Activated naive CD8-positive, alpha-beta T cell treated with anti-CD3 and anti-CD28 coated beads, Interleukin-2, amount 10 ng/mL, durations not matched to agents 7 days and 5 days (primary cell): Measurements from ENCODE around the gene LDB2. TPM values are rescaled to one million over a fixed set of nuclear protein-coding genes. Genes with fewer than 3 reads are reported as not detected.

Source experiments
- ATAC-seq: fragments of 150-1000 bp; cut with Tn5 transposase; one replicate; pipeline ENCODE4 v1.10.0; 2021; ENCODE audit warnings: low read depth, moderate library complexity
- POLR2A ChIA-PET: fragments of 350-600 bp; sonication (Branson Sonifier 250); formaldehyde crosslinking; loops from one replicate; lab custom pipeline; 2021; ENCODE audit warnings: antibody characterized with exemption; lab: Charles Lee
- DNase-seq: peaks from one replicate; pipeline ENCODE4 v3.0.0; 2021
- H3K27ac Mint-ChIP-seq: one replicate; pipeline ENCODE4 v1.8.0; 2022; ENCODE audit warnings: mild to moderate bottlenecking, mixed read lengths
- H3K27me3 Mint-ChIP-seq: one replicate; pipeline ENCODE4 v1.8.0; 2022; ENCODE audit warnings: mild to moderate bottlenecking, moderate library complexity, mixed read lengths
- H3K36me3 Mint-ChIP-seq: one replicate; pipeline ENCODE4 v1.8.0; 2021; ENCODE audit warnings: mild to moderate bottlenecking, mixed read lengths
- H3K4me1 Mint-ChIP-seq: one replicate; pipeline ENCODE4 v1.8.0; 2021; ENCODE audit warnings: mixed read lengths
- H3K4me3 Mint-ChIP-seq: one replicate; pipeline ENCODE4 v1.8.0; 2022; ENCODE audit warnings: mild to moderate bottlenecking, moderate library complexity, mixed read lengths
- H3K9me3 Mint-ChIP-seq: one replicate; pipeline ENCODE4 v1.8.0; 2021; ENCODE audit warnings: mixed read lengths
- total RNA-seq, 2 experiments: library from RNA; stranded (reverse); gene quantifications; one replicate each; pipeline ENCODE4 v1.2.3, GENCODE V29; 2021

The LDB2 gene
- total RNA-seq, 2 experiments from 2014 or later, result not detected

GRCh38 chr4:16694173-16694883 lies 204.1 kb downstream of the LDB2 start:
- ATAC-seq, result no peak
- no peak overlapping the region for H3K27ac Mint-ChIP-seq

GRCh38 chr4:16693641-16694040 lies 204.8 kb downstream of the LDB2 start:
- POLR2A ChIA-PET, result no interaction called here
- H3K9me3 Mint-ChIP-seq, result no peaks in the 10 kb centered on the region

More at GRCh38 chr4:16694173-16694883, 204.1 kb downstream of the LDB2 start:
- Mint-ChIP-seq H3K4me3 (no peak overlapping the region), H3K9me3 (no peaks in the 10 kb centered on the region), H3K27me3 (no peaks in the 10 kb centered on the region), H3K36me3 (no peaks in the 10 kb centered on the region), H3K4me1 (no peaks in the 10 kb centered on the region)
- POLR2A ChIA-PET, result no interaction called here
- DNase-seq, result no peak

DNA sequence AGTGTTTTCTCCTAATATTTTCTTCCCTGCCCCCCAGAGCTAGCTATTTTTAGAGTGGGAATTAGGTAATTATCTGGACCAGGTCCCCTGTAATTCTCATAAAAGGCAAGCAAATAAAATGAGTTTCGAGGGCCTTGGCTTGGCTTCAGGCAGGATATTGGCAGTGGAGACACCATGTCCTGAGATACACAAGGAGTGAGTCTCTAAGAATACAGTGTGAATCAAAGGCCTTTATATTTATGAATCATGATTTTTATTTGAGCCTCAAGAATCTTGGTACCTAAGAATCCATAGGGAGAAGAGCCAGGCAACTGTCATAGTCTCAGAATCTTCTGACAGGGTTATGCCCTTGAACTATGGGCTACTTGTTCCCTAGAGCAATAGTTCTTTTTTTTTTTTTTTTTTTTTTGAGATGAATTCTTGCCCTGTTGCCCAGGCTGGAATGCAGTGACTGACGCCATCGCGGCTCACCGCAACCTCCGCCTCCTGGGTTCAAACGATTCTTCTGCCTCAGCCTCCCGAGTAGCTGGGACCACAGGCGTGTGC lies 205.4 kb downstream of the LDB2 start:
- POLR2A ChIA-PET, result no interaction called here
- no peak overlapping the region for H3K4me3 Mint-ChIP-seq

More at GRCh38 chr4:16693641-16694040, 204.8 kb downstream of the LDB2 start:
- no peak overlapping the region for H3K4me3 Mint-ChIP-seq
- ATAC-seq (no peak), DNase-seq (no peak)
- H3K27me3 Mint-ChIP-seq, result no peaks in the 10 kb centered on the region
- H3K36me3 Mint-ChIP-seq, result no peaks in the 10 kb centered on the region
- no peaks in the 10 kb centered on the region for H3K4me1 Mint-ChIP-seq
- no peak overlapping the region for H3K27ac Mint-ChIP-seq

GRCh38 chr4:16692524-16692923 lies 205.9 kb downstream of the LDB2 start:
- no peak for DNase-seq
- no peak overlapping the region for H3K4me3 Mint-ChIP-seq
- no peaks in the 10 kb centered on the region for H3K4me1 Mint-ChIP-seq
- H3K27ac Mint-ChIP-seq, result no peak overlapping the region
- no peaks in the 10 kb centered on the region for H3K9me3 Mint-ChIP-seq
- POLR2A ChIA-PET, result no interaction called here
- no peaks in the 10 kb centered on the region for H3K36me3 Mint-ChIP-seq
- H3K27me3 Mint-ChIP-seq, result no peaks in the 10 kb centered on the region
- ATAC-seq, result no peak

More for the DNA sequence above, 205.4 kb downstream of the LDB2 start:
- H3K9me3 Mint-ChIP-seq, result no peaks in the 10 kb centered on the region
- no peak overlapping the region for H3K27ac Mint-ChIP-seq
- DNase-seq, result no peak
- H3K4me1 Mint-ChIP-seq, result no peaks in the 10 kb centered on the region
- H3K36me3 Mint-ChIP-seq, result no peaks in the 10 kb centered on the region
- no peaks in the 10 kb centered on the region for H3K27me3 Mint-ChIP-seq
- ATAC-seq, result no peak

- H3K36me3 Mint-ChIP-seq, result no peaks in the 10 kb centered on the region
- POLR2A ChIA-PET, result no interaction called here
- no peaks in the 10 kb centered on the region for H3K27me3 Mint-ChIP-seq
- H3K27ac Mint-ChIP-seq, result no peak overlapping the region
- H3K4me3 Mint-ChIP-seq, result no peak overlapping the region
- H3K9me3 Mint-ChIP-seq, result no peaks in the 10 kb centered on the region
- DNase-seq, result no peak
- no peak for ATAC-seq
- H3K4me1 Mint-ChIP-seq, result no peaks in the 10 kb centered on the region
Observed at GRCh38 chr4:16692046-16692445, 206.4 kb downstream of the LDB2 start.

- no peaks in the 10 kb centered on the region for H3K9me3 Mint-ChIP-seq
- H3K36me3 Mint-ChIP-seq, result no peaks in the 10 kb centered on the region
- no peak for ATAC-seq
- no peak overlapping the region for H3K27ac Mint-ChIP-seq
- POLR2A ChIA-PET, result no interaction called here
- H3K27me3 Mint-ChIP-seq, result no peaks in the 10 kb centered on the region
- no peak overlapping the region for H3K4me3 Mint-ChIP-seq
- no peak for DNase-seq
- H3K4me1 Mint-ChIP-seq, result no peaks in the 10 kb centered on the region
Observed at GRCh38 chr4:16691450-16691849, 207.0 kb downstream of the LDB2 start.

DNA sequence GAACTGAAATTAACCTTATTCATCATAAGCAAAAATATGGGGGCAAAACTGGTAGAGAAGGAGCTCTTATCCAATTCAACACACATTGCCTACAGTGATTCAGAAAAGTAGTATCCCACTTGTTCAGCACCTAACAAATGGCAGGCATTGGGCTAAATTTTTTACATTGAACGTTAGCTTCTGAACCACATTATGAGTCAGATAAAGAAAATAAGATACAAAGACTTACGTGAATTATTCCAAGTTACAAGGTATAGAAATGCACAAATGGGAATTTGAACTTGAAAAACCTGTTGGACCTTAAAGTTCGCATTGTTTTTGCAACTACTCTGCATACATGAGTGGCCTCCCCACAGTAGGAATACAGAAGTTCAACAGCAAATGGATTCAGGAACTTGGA lies 210.6 kb downstream of the LDB2 start:
- POLR2A ChIA-PET, result no interaction called here
- Mint-ChIP-seq H3K27ac (no peak overlapping the region), H3K9me3 (no peaks in the 10 kb centered on the region), H3K4me3 (no peak overlapping the region), H3K36me3 (no peaks in the 10 kb centered on the region), H3K4me1 (no peaks in the 10 kb centered on the region), H3K27me3 (no peaks in the 10 kb centered on the region)
- DNase-seq, result no peak
- ATAC-seq, result no peak

DNA sequence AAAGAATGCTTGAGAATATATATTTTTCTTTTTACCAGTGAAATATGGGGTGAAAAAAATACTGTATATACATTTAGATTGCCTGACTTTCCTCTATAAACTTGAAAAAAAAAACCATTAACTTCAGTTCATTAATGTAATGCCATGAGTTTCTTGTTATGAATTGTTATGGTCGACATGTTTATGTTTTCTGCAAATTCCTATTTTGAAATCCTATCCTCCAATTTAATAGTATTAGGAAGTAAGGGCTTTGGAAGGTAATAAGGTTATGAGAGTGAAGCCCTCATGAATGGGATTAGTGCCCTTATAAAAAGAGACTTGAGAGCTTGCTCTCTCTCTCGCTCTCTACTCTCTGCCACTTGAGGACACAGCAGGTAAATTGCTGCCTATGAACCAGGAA lies 211.4 kb downstream of the LDB2 start:
- no peak overlapping the region for H3K27ac Mint-ChIP-seq
- no peaks in the 10 kb centered on the region for H3K36me3 Mint-ChIP-seq
- no peaks in the 10 kb centered on the region for H3K9me3 Mint-ChIP-seq
- no peak overlapping the region for H3K4me3 Mint-ChIP-seq
- H3K27me3 Mint-ChIP-seq, result no peaks in the 10 kb centered on the region
- DNase-seq (no peak), ATAC-seq (no peak)
- H3K4me1 Mint-ChIP-seq, result no peaks in the 10 kb centered on the region
- POLR2A ChIA-PET, result no interaction called here

- Mint-ChIP-seq H3K4me1 (no peaks in the 10 kb centered on the region), H3K27ac (no peak overlapping the region), H3K36me3 (no peaks in the 10 kb centered on the region), H3K27me3 (no peaks in the 10 kb centered on the region), H3K4me3 (no peak overlapping the region), H3K9me3 (no peaks in the 10 kb centered on the region)
- no peak for DNase-seq
- ATAC-seq, result no peak
- POLR2A ChIA-PET, result no interaction called here
Observed at GRCh38 chr4:16686195-16686594, 212.2 kb downstream of the LDB2 start.

DNA sequence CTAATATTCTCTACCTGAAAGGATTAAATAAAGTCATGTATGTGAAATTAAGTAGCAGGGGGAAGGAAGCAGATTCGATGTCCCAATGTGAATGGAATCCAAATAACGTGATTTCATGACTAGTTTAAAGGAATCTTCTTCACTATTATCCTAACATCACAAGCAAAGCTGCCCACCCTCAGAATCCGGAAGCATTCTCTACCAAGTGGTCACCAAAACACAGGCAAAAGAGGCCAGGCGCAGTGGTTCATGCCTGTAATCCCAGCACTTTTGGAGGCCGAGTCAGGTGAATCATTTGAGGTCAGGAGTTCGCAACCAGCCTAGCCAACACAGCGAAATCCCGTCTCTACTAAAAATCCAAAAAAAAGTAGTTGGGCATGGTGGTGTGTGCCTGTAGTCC lies 212.9 kb downstream of the LDB2 start:
- Mint-ChIP-seq H3K36me3 (no peaks in the 10 kb centered on the region), H3K9me3 (no peaks in the 10 kb centered on the region), H3K4me1 (no peaks in the 10 kb centered on the region), H3K4me3 (no peak overlapping the region), H3K27ac (no peak overlapping the region), H3K27me3 (no peaks in the 10 kb centered on the region)
- ATAC-seq, result no peak
- DNase-seq, result no peak
- POLR2A ChIA-PET, result no interaction called here

- POLR2A ChIA-PET, result no interaction called here
- H3K4me3 Mint-ChIP-seq, result no peak overlapping the region
- DNase-seq, result no peak
- no peak overlapping the region for H3K27ac Mint-ChIP-seq
- no peaks in the 10 kb centered on the region for H3K4me1 Mint-ChIP-seq
- H3K36me3 Mint-ChIP-seq, result no peaks in the 10 kb centered on the region
- ATAC-seq, result no peak
- no peaks in the 10 kb centered on the region for H3K27me3 Mint-ChIP-seq
- no peaks in the 10 kb centered on the region for H3K9me3 Mint-ChIP-seq
Observed at GRCh38 chr4:16684935-16685334, 213.5 kb downstream of the LDB2 start.

GRCh38 chr4:16684097-16684496 lies 214.3 kb downstream of the LDB2 start:
- no peaks in the 10 kb centered on the region for H3K36me3 Mint-ChIP-seq
- POLR2A ChIA-PET, result no interaction called here
- DNase-seq (no peak), ATAC-seq (no peak)
- no peaks in the 10 kb centered on the region for H3K9me3 Mint-ChIP-seq
- H3K4me3 Mint-ChIP-seq, result no peak overlapping the region
- H3K27me3 Mint-ChIP-seq, result no peaks in the 10 kb centered on the region
- H3K27ac Mint-ChIP-seq, result no peak overlapping the region
- H3K4me1 Mint-ChIP-seq, result no peaks in the 10 kb centered on the region

DNA sequence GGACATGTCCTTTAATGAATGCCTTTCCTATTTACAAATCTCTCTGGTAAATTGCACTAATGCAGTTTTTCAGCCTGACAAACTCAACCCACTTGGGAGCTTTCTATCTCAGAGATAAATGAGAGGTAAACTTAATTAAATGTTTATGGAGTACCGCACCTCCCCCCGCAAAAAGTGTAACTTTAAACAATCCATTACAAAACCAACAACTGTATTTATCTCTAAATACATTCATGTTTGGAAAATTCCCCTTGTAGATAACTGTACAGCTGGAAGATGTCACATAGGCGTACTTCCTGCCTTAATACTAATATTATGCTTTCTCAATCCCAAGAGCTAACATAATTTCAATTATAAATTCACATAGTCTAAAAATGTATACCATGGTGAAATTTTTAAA lies 215.5 kb downstream of the LDB2 start:
- DNase-seq, result no peak
- Mint-ChIP-seq H3K4me3 (no peak overlapping the region), H3K27me3 (no peaks in the 10 kb centered on the region), H3K27ac (no peak overlapping the region), H3K9me3 (no peaks in the 10 kb centered on the region), H3K4me1 (no peaks in the 10 kb centered on the region), H3K36me3 (no peaks in the 10 kb centered on the region)
- POLR2A ChIA-PET, result no interaction called here
- ATAC-seq, result no peak
